WTC11 (cell line): ENCODE measurements around the gene SPIRE2. TPM values are rescaled to one million over a fixed set of nuclear protein-coding genes. Genes with fewer than 3 reads are reported as not detected.

Experiments
- ATAC-seq: fragments of 200-7000 bp; cut with Tn5 transposase; 2 replicates; pipeline ENCODE4 v1.10.0; 2021; ENCODE audit warnings: mild to moderate bottlenecking, moderate library complexity
- CTCF ChIA-PET: fragments of 300-600 bp; sonication (Branson Sonifier 250); formaldehyde crosslinking; loops from one replicate; lab custom pipeline; 2021; ENCODE audit warnings: antibody characterized with exemption; lab: Charles Lee
- POLR2A ChIA-PET: fragments of 350-600 bp; sonication (Branson Sonifier 250); formaldehyde crosslinking; loops from one replicate; lab custom pipeline; 2021; ENCODE audit warnings: antibody characterized with exemption; lab: Charles Lee
- DNase-seq: peaks from one replicate; pipeline ENCODE4 v3.0.0; 2021; ENCODE audit warnings: low spot score
- H3K27ac Mint-ChIP-seq: 2 replicates; pipeline ENCODE4 v1.8.0; 2021; ENCODE audit warnings: mixed read lengths
- H3K27me3 Mint-ChIP-seq: 2 replicates; pipeline ENCODE4 v1.8.0; 2021; ENCODE audit warnings: low read depth, mild to moderate bottlenecking, moderate library complexity, mixed read lengths
- H3K36me3 Mint-ChIP-seq: 2 replicates; pipeline ENCODE4 v1.8.0; 2021; ENCODE audit warnings: mixed read lengths
- H3K4me1 Mint-ChIP-seq: 2 replicates; pipeline ENCODE4 v1.8.0; 2022; ENCODE audit warnings: mixed read lengths
- H3K4me3 Mint-ChIP-seq: 2 replicates; pipeline ENCODE4 v1.8.0; 2021; ENCODE audit warnings: mild to moderate bottlenecking, moderate library complexity, mixed read lengths
- H3K9me3 Mint-ChIP-seq: 2 replicates; pipeline ENCODE4 v1.8.0; 2021; ENCODE audit warnings: mixed read lengths
- E2F1 ChIP-seq: sonication (generic); formaldehyde crosslinking; IDR thresholded peaks from 2 replicates; pipeline ENCODE4 v1.8.0; 2022; ENCODE audit warnings: mild to moderate bottlenecking, missing genetic modification reagents
- E2F5 ChIP-seq: sonication (generic); formaldehyde crosslinking; IDR thresholded peaks from 2 replicates; pipeline ENCODE4 v1.8.1; 2022; ENCODE audit warnings: mild to moderate bottlenecking, moderate library complexity, missing genetic modification reagents
- ELF4 ChIP-seq: sonication (generic); formaldehyde crosslinking; IDR thresholded peaks from 2 replicates; pipeline ENCODE4 v1.8.1; 2022; ENCODE audit warnings: low read depth, mild to moderate bottlenecking, moderate library complexity, missing genetic modification reagents
- EMX1 ChIP-seq: fragments of 250-450 bp; sonication (Bioruptor Pico); IDR thresholded peaks from 2 replicates; pipeline ENCODE4 v1.8.0; 2021; ENCODE audit warnings: mild to moderate bottlenecking
- ETV6 ChIP-seq: sonication (generic); formaldehyde crosslinking; IDR thresholded peaks from 2 replicates; pipeline ENCODE4 v1.8.1; 2022; ENCODE audit warnings: mild to moderate bottlenecking, missing genetic modification reagents
- FOXK1 ChIP-seq: sonication (generic); formaldehyde crosslinking; IDR thresholded peaks from 2 replicates; pipeline ENCODE4 v1.8.0; 2022; ENCODE audit warnings: mild to moderate bottlenecking, moderate library complexity, missing genetic modification reagents
- GABPB1 ChIP-seq: sonication (generic); formaldehyde crosslinking; IDR thresholded peaks from 2 replicates; pipeline ENCODE4 v1.8.1; 2023; ENCODE audit warnings: mild to moderate bottlenecking, missing genetic modification reagents
- HMGA2 ChIP-seq: fragments of 250-450 bp; sonication (Bioruptor Pico); IDR thresholded peaks from 2 replicates; pipeline ENCODE4 v1.4.0; 2021; ENCODE audit warnings: mild to moderate bottlenecking, moderate library complexity
- HMGXB4 ChIP-seq: sonication (generic); formaldehyde crosslinking; IDR thresholded peaks from 2 replicates; pipeline ENCODE4 v1.8.1; 2023; ENCODE audit warnings: mild to moderate bottlenecking, moderate library complexity, missing genetic modification reagents
- KAT7 ChIP-seq: sonication (generic); formaldehyde crosslinking; IDR thresholded peaks from 2 replicates; pipeline ENCODE4 v1.8.1; 2023; ENCODE audit warnings: missing genetic modification reagents, mild to moderate bottlenecking, borderline replicate concordance
- NR1H2 ChIP-seq: sonication (generic); formaldehyde crosslinking; IDR thresholded peaks from 2 replicates; pipeline ENCODE4 v1.9.0; 2021; ENCODE audit warnings: mild to moderate bottlenecking, moderate library complexity, missing genetic modification reagents
- SMAD4 ChIP-seq: sonication (generic); formaldehyde crosslinking; IDR thresholded peaks from 2 replicates; pipeline ENCODE4 v1.8.0; 2022; ENCODE audit warnings: mild to moderate bottlenecking, missing genetic modification reagents
- SP1 ChIP-seq: sonication (generic); formaldehyde crosslinking; conservative IDR thresholded peaks from 2 replicates; pipeline ENCODE4 v1.8.1; 2022; ENCODE audit warnings: missing genetic modification reagents
- TEAD1 ChIP-seq: sonication (generic); formaldehyde crosslinking; IDR thresholded peaks from 2 replicates; pipeline ENCODE4 v1.8.0; 2022; ENCODE audit warnings: mild to moderate bottlenecking, missing genetic modification reagents
- TP53 ChIP-seq: sonication (generic); formaldehyde crosslinking; IDR thresholded peaks from 2 replicates; pipeline ENCODE4 v1.8.1; 2023; ENCODE audit warnings: mild to moderate bottlenecking, missing genetic modification reagents
- USF1 ChIP-seq: sonication (generic); formaldehyde crosslinking; IDR thresholded peaks from 2 replicates; pipeline ENCODE4 v1.8.0; 2022; ENCODE audit warnings: mild to moderate bottlenecking, missing genetic modification reagents
- USF2 ChIP-seq: sonication (generic); formaldehyde crosslinking; IDR thresholded peaks from 2 replicates; pipeline ENCODE4 v1.8.1; 2023; ENCODE audit warnings: mild to moderate bottlenecking, missing genetic modification reagents, moderate library complexity
- ZBTB21 ChIP-seq: sonication (generic); formaldehyde crosslinking; IDR thresholded peaks from 2 replicates; pipeline ENCODE4 v1.8.1; 2023; ENCODE audit warnings: mild to moderate bottlenecking, missing genetic modification reagents, borderline replicate concordance
- ZNF138 ChIP-seq: sonication (generic); formaldehyde crosslinking; conservative IDR thresholded peaks from 2 replicates; pipeline ENCODE4 v1.8.1; 2022; ENCODE audit warnings: mild to moderate bottlenecking, moderate library complexity, missing genetic modification reagents
- ZNF219 ChIP-seq: sonication (generic); formaldehyde crosslinking; IDR thresholded peaks from 2 replicates; pipeline ENCODE4 v1.8.0; 2023; ENCODE audit warnings: missing genetic modification reagents, mild to moderate bottlenecking, borderline replicate concordance
- ZNF317 ChIP-seq: sonication (generic); formaldehyde crosslinking; IDR thresholded peaks from 2 replicates; pipeline ENCODE4 v1.8.1; 2023; ENCODE audit warnings: low read depth, mild to moderate bottlenecking, moderate library complexity, missing genetic modification reagents, borderline replicate concordance
- ZNF416 ChIP-seq: fragments of 250-450 bp; sonication (Bioruptor Pico); IDR thresholded peaks from 2 replicates; pipeline ENCODE4 v1.9.0; 2021; ENCODE audit warnings: mild to moderate bottlenecking, inconsistent platforms
- ZNF423 ChIP-seq: fragments of 250-450 bp; sonication (Bioruptor Pico); IDR thresholded peaks from 2 replicates; pipeline ENCODE4 v2.1.2; 2022; ENCODE audit warnings: mild to moderate bottlenecking, moderate library complexity
- ZNF671 ChIP-seq: fragments of 250-450 bp; sonication (Bioruptor Pico); IDR thresholded peaks from 2 replicates; pipeline ENCODE4 v1.8.0; 2021; ENCODE audit warnings: mild to moderate bottlenecking
- total RNA-seq: library from RNA; stranded (reverse); gene quantifications from 3 replicates; pipeline ENCODE4 v1.2.3, GENCODE V29; 2021
- TF ChIP-seq, protein P1 (sequence below): sonication (generic); formaldehyde crosslinking; IDR thresholded peaks from 2 replicates; pipeline ENCODE4 v1.8.0; 2023; ENCODE audit warnings: missing genetic modification reagents, mild to moderate bottlenecking, borderline replicate concordance
- TF ChIP-seq, protein P2 (sequence below): fragments of 250-450 bp; sonication (Bioruptor Pico); conservative IDR thresholded peaks from 2 replicates; pipeline ENCODE4 v1.9.0; 2021; ENCODE audit warnings: mild to moderate bottlenecking

The SPIRE2 gene
- total RNA-seq, 1 experiment from 2014 or later, result 19.7 TPM

GRCh38 chr16:89917773-89918452, 89.6 kb downstream of the SPIRE2 start:
- ChIA-PET CTCF (interaction anchor here (1.0 to 2.1 kb wide), 8 partner anchors 8 to 211 kb away, joined by 3 to 29 read pairs (median 4); partner anchors contain the start of gene SPIRE2), POLR2A (interaction anchor here (1.1 to 1.3 kb wide), 3 partner anchors 8 to 55 kb away, joined by 3 to 6 read pairs (median 5); no protein-coding TSS in a partner anchor)
- H3K4me1 Mint-ChIP-seq, result peaks cover 19% of the 10 kb centered on the region
- no peaks in the 10 kb centered on the region for H3K36me3 Mint-ChIP-seq
- ATAC-seq (peak; percentile 11), DNase-seq (peak; percentile 40)
- no peak overlapping the region for H3K27ac Mint-ChIP-seq
- peak overlapping the region; percentile 75 for H3K4me3 Mint-ChIP-seq
- H3K27me3 Mint-ChIP-seq, result peaks cover 33% of the 10 kb centered on the region
- no peaks in the 10 kb centered on the region for H3K9me3 Mint-ChIP-seq
- TF ChIP-seq ZNF671 (CRISPR knock-in tag) (no peak), HMGXB4 (CRISPR knock-in tag) (peak; percentile 74), EMX1 (CRISPR knock-in tag) (no peak), HMGA2 (CRISPR knock-in tag) (no peak), E2F1 (peak; percentile 54; the same call in 1 of the 2 replicates), ZBTB21 (CRISPR knock-in tag) (no peak), ZNF317 (CRISPR knock-in tag) (peak; percentile 49; the same call in 1 of the 2 replicates), GABPB1 (peak; percentile 91), ZNF138 (CRISPR knock-in tag) (0 out of 2 replicates have a peak, but pooled peaks have one; percentile 86), ZNF219 (CRISPR knock-in tag) (0 out of 2 replicates have a peak, but pooled peaks have one; percentile 73), SMAD4 (CRISPR knock-in tag) (no peak), ETV6 (CRISPR knock-in tag) (peak; percentile 18; the same call in 1 of the 2 replicates), SP1 (CRISPR knock-in tag) (peak; percentile 63), TP53 (CRISPR knock-in tag) (peak; percentile 47; the same call in 1 of the 2 replicates), USF1 (CRISPR knock-in tag) (peak; percentile 60; the same call in 1 of the 2 replicates), KAT7 (CRISPR knock-in tag) (no peak), NR1H2 (CRISPR knock-in tag) (no peak), ELF4 (CRISPR knock-in tag) (no peak), TEAD1 (peak; percentile 60; the same call in 1 of the 2 replicates), USF2 (peak; percentile 62), ZNF423 (peak; percentile 90), FOXK1 (CRISPR knock-in tag) (peak; percentile 81; the same call in 1 of the 2 replicates), ZNF416 (no peak), E2F5 (CRISPR knock-in tag) (peak; percentile 87)
- TF ChIP-seq, protein P1, sequence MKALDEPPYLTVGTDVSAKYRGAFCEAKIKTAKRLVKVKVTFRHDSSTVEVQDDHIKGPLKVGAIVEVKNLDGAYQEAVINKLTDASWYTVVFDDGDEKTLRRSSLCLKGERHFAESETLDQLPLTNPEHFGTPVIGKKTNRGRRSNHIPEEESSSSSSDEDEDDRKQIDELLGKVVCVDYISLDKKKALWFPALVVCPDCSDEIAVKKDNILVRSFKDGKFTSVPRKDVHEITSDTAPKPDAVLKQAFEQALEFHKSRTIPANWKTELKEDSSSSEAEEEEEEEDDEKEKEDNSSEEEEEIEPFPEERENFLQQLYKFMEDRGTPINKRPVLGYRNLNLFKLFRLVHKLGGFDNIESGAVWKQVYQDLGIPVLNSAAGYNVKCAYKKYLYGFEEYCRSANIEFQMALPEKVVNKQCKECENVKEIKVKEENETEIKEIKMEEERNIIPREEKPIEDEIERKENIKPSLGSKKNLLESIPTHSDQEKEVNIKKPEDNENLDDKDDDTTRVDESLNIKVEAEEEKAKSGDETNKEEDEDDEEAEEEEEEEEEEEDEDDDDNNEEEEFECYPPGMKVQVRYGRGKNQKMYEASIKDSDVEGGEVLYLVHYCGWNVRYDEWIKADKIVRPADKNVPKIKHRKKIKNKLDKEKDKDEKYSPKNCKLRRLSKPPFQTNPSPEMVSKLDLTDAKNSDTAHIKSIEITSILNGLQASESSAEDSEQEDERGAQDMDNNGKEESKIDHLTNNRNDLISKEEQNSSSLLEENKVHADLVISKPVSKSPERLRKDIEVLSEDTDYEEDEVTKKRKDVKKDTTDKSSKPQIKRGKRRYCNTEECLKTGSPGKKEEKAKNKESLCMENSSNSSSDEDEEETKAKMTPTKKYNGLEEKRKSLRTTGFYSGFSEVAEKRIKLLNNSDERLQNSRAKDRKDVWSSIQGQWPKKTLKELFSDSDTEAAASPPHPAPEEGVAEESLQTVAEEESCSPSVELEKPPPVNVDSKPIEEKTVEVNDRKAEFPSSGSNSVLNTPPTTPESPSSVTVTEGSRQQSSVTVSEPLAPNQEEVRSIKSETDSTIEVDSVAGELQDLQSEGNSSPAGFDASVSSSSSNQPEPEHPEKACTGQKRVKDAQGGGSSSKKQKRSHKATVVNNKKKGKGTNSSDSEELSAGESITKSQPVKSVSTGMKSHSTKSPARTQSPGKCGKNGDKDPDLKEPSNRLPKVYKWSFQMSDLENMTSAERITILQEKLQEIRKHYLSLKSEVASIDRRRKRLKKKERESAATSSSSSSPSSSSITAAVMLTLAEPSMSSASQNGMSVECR (CRISPR knock-in tag), result peak; percentile 79
- TF ChIP-seq, protein P2, sequence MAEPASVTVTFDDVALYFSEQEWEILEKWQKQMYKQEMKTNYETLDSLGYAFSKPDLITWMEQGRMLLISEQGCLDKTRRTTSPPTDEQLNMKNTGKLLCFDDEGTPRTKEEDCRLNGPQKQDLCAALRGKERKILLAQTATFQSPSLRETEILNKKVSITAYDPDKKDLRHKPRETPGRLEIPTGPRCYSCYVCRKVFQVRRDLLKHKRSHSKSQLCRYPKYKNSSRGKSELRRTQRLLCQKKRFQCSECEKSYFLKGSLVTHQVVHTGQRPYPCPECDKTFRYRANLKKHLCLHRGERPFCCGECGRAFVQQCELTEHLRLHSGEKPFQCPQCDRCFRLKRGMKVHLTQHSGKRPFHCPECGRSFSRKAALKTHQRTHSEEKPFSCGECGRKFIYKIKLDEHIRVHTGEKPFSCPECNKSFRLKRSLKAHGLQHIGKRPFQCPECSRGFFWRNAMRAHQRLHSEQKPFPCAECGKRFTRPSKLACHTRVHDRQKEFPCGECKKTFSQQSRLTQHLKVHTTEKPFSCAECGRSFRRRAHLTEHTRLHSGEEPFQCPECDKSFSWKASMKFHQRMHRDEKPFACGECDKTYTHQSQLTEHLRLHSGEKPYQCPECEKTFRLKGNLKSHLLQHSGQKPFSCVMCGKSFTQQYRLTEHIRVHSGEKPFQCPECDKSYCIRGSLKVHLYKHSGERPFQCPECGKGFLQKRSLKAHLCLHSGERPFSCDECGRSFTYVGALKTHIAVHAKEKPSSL (CRISPR knock-in tag), result no peak
